Measurements from ENCODE around the gene AMOTL2.

- no peak for TF ChIP-seq CTCF (IDR thresholded peaks at IDR 0.05 in 2 of 3, conservative IDR thresholded peaks at IDR 0.05 in 1 of 3; ENCODE audit: control insufficient read depth in 2 of 3, extremely low read depth in 1 of 3, insufficient read depth in 1 of 3, low read depth in 3 of 3, low read length in 3 of 3)
- TF ChIP-seq TAF1 (IDR thresholded peaks at IDR 0.05; ENCODE audit: borderline replicate concordance, low read depth, low read length), result no peak
- TF ChIP-seq HDAC6 (IDR thresholded peaks at IDR 0.05; ENCODE audit: unreplicated experiment), result no peak
- TF ChIP-seq ZNF207 (IDR thresholded peaks at IDR 0.05; ENCODE audit: borderline replicate concordance), result no peak
- TF ChIP-seq CEBPB (IDR thresholded peaks at IDR 0.05; ENCODE audit: borderline replicate concordance in 1 of 2, low read depth in 2 of 2, low read length in 2 of 2), result no peak
- no peak for TF ChIP-seq SP1 (IDR thresholded peaks at IDR 0.05; ENCODE audit: low read depth, low read length)
- no peak for TF ChIP-seq POLR2A (IDR thresholded peaks at IDR 0.05; ENCODE audit: low read depth, low read length)
- TF ChIP-seq MYC (IDR thresholded peaks at IDR 0.05; ENCODE audit: insufficient read depth, insufficient read length, insufficient replicate concordance, low read length, severe bottlenecking), result no peak
- no peak for TF ChIP-seq EGR1 (IDR thresholded peaks at IDR 0.05; ENCODE audit: borderline replicate concordance in 1 of 2, low read depth in 2 of 2, low read length in 2 of 2)
- no peak for TF ChIP-seq ASH2L (IDR thresholded peaks at IDR 0.05; ENCODE audit: borderline replicate concordance, low read depth)
- TF ChIP-seq GABPA (IDR thresholded peaks at IDR 0.05; ENCODE audit: low read depth), result no peak
- TF ChIP-seq, protein P1, sequence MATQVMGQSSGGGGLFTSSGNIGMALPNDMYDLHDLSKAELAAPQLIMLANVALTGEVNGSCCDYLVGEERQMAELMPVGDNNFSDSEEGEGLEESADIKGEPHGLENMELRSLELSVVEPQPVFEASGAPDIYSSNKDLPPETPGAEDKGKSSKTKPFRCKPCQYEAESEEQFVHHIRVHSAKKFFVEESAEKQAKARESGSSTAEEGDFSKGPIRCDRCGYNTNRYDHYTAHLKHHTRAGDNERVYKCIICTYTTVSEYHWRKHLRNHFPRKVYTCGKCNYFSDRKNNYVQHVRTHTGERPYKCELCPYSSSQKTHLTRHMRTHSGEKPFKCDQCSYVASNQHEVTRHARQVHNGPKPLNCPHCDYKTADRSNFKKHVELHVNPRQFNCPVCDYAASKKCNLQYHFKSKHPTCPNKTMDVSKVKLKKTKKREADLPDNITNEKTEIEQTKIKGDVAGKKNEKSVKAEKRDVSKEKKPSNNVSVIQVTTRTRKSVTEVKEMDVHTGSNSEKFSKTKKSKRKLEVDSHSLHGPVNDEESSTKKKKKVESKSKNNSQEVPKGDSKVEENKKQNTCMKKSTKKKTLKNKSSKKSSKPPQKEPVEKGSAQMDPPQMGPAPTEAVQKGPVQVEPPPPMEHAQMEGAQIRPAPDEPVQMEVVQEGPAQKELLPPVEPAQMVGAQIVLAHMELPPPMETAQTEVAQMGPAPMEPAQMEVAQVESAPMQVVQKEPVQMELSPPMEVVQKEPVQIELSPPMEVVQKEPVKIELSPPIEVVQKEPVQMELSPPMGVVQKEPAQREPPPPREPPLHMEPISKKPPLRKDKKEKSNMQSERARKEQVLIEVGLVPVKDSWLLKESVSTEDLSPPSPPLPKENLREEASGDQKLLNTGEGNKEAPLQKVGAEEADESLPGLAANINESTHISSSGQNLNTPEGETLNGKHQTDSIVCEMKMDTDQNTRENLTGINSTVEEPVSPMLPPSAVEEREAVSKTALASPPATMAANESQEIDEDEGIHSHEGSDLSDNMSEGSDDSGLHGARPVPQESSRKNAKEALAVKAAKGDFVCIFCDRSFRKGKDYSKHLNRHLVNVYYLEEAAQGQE (IDR thresholded peaks at IDR 0.05; ENCODE audit: low read depth, low read length), result no peak
- TF ChIP-seq FOS (IDR thresholded peaks at IDR 0.05; ENCODE audit: borderline replicate concordance, extremely low read depth, insufficient read length), result no peak
- TF ChIP-seq USF2 (IDR thresholded peaks at IDR 0.05; ENCODE audit: borderline replicate concordance, low read depth, low read length), result no peak
Measured at GRCh38 chr3:134419214-134419959, 45.1 kb upstream of the AMOTL2 start.
